ENCODE measurements around the gene IL6R. TPM values are rescaled to one million over a fixed set of nuclear protein-coding genes. Genes with fewer than 3 reads are reported as not detected.

IL6R gene
- total RNA-seq, 1 experiment from 2014 or later, result 16.1 TPM

DNA sequence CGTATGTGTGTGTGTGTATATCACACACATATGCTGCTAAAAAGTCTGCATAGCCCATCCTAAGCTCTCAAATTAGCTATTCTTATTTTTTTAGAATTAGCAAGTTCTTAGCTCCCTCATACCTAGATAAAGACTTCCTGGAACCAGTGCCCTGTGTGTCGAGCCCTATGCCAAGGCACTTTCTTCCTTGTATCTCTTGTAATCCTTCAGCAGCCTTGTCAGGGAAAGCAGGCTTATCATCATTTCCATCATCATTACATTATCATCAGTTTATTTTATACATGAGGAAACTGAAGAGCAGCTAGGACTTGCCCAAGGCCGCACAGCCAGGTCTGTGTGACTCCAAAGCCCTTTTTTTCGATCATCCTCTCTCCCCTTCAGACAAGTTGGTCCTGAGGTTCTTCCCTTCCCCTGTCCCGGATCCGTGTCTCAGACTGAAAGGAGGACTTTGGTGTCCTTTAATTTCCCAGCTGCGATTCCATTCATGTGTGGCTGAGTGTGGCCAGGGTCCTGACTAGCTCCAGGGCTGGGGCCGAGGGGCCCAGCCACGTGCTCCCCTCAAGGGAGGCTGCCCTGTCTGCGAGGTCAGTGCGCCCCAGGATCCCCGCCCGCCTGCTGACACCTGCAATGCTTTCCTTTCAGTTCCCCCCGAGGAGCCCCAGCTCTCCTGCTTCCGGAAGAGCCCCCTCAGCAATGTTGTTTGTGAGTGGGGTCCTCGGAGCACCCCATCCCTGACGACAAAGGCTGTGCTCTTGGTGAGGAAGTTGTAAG is 24.9 kb downstream of the IL6R start:
- Histone ChIP-seq H3K4me1 (ENCODE audit: insufficient read depth, low read length) (peaks cover 34% of the 10 kb centered on the region), H3K4me3 (ENCODE audit: low read length) (no peak overlapping the region), H3K9me3 (ENCODE audit: low read length) (no peaks in the 10 kb centered on the region), H3K9ac (ENCODE audit: low read length) (no peak overlapping the region), H3K27ac (ENCODE audit: low read length) (no peak overlapping the region), H3K36me3 (ENCODE audit: low read depth, low read length) (0 out of 2 replicates have a peak, but pooled peaks cover 3% of the 10 kb centered on the region), H3K9me2 (replicated peaks; ENCODE audit: low read length) (no peaks in the 10 kb centered on the region), H3K27me3 (ENCODE audit: low read length) (no peaks in the 10 kb centered on the region), H3F3A (ENCODE audit: low read length, unreplicated experiment) (peaks cover 7% of the 10 kb centered on the region), H3K79me2 (ENCODE audit: low read length) (no peaks in the 10 kb centered on the region), H3K4me2 (ENCODE audit: low read length) (no peak overlapping the region), H2AFZ (ENCODE audit: low read length) (no peak overlapping the region), H4K20me1 (ENCODE audit: low read length) (no peaks in the 10 kb centered on the region)
- POLR2A ChIA-PET (ENCODE audit: unreplicated experiment), result no interaction called here
- no peak for TF ChIP-seq EZH2phosphoT487 (IDR thresholded peaks at IDR 0.05; ENCODE audit: borderline replicate concordance, low read length)
- TF ChIP-seq, protein P1, sequence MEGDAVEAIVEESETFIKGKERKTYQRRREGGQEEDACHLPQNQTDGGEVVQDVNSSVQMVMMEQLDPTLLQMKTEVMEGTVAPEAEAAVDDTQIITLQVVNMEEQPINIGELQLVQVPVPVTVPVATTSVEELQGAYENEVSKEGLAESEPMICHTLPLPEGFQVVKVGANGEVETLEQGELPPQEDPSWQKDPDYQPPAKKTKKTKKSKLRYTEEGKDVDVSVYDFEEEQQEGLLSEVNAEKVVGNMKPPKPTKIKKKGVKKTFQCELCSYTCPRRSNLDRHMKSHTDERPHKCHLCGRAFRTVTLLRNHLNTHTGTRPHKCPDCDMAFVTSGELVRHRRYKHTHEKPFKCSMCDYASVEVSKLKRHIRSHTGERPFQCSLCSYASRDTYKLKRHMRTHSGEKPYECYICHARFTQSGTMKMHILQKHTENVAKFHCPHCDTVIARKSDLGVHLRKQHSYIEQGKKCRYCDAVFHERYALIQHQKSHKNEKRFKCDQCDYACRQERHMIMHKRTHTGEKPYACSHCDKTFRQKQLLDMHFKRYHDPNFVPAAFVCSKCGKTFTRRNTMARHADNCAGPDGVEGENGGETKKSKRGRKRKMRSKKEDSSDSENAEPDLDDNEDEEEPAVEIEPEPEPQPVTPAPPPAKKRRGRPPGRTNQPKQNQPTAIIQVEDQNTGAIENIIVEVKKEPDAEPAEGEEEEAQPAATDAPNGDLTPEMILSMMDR (conservative IDR thresholded peaks at IDR 0.05; ENCODE audit: low read depth, low read length), result no peak
- CTCF ChIA-PET, result no interaction called here
- ATAC-seq (no peak), DNase-seq (no peak)
- intact Hi-C loops (cut with micrococcal nuclease), result no loop called here
- BruUV-seq (replicated peaks), result no TSS peak

DNA sequence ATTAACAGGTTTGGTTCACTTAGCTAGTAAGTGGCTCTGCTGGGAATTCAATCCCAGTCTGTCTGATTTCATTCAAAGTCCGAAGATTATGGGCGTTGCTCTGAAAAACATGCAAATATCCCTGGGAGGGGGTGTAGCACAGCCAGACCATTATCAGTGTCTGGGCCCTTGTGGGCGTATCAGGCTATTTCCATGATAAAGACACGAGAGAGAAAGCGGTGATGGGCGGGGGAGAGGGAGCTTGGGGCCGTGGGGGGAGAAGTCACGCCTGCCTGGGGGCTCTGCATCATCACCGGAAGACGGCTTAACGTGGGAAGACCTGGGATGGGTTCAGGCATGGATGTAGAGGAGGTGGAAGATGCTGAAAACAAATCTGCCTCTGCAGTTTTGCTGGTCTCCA is 25.8 kb downstream of the IL6R start:
- no peaks in the 10 kb centered on the region for H3K27me3 ChIP-seq (ENCODE audit: low read length)
- ATAC-seq, result no peak
- H3K27ac ChIP-seq (ENCODE audit: low read length), result peak overlapping the region; percentile 91; the same call in 1 of the 2 replicates
- H2AFZ ChIP-seq (ENCODE audit: low read length), result no peak overlapping the region
- BruUV-seq (replicated peaks), result no TSS peak
- no peaks in the 10 kb centered on the region for H3K9me2 ChIP-seq (replicated peaks; ENCODE audit: low read length)
- CTCF ChIA-PET, result no interaction called here
- H3K4me3 ChIP-seq (ENCODE audit: low read length), result no peak overlapping the region
- POLR2A ChIA-PET (ENCODE audit: unreplicated experiment), result interaction anchor here (0.6 kb wide), 1 partner anchor 81 kb away, joined by 9 read pairs; no protein-coding TSS in a partner anchor
- no peaks in the 10 kb centered on the region for H4K20me1 ChIP-seq (ENCODE audit: low read length)
- H3K4me2 ChIP-seq (ENCODE audit: low read length), result 0 out of 2 replicates have a peak overlapping the region, but pooled peaks have one; percentile 33
- TF ChIP-seq, protein P1 (conservative IDR thresholded peaks at IDR 0.05; ENCODE audit: low read depth, low read length), result no peak
- no peaks in the 10 kb centered on the region for H3K9me3 ChIP-seq (ENCODE audit: low read length)
- 0 out of 2 replicates have a peak, but pooled peaks cover 3% of the 10 kb centered on the region for H3K36me3 ChIP-seq (ENCODE audit: low read depth, low read length)
- no peaks in the 10 kb centered on the region for H3K79me2 ChIP-seq (ENCODE audit: low read length)
- peaks cover 34% of the 10 kb centered on the region for H3K4me1 ChIP-seq (ENCODE audit: insufficient read depth, low read length)
- intact Hi-C loops (cut with micrococcal nuclease), result loop anchor here (1.0 kb wide), 1 partner anchor 12 kb away; no protein-coding TSS in a partner anchor
- H3F3A ChIP-seq (ENCODE audit: low read length, unreplicated experiment), result peaks cover 7% of the 10 kb centered on the region
- DNase-seq, result no peak
- no peak overlapping the region for H3K9ac ChIP-seq (ENCODE audit: low read length)
